K562 (cell line): ENCODE data around the gene RAVER2. TPM values are rescaled to one million over a fixed set of nuclear protein-coding genes. Genes with fewer than 3 reads are reported as not detected.
A peak's percentile ranks its signal among the peaks of the same experiment; 100 is the strongest.

ENCODE experiments used
- ATAC-seq: fragments of 200-7000 bp; cut with Tn5 transposase; 3 replicates; pipeline ENCODE4 v1.9.1; 2020; ENCODE audit warnings: moderate library complexity
- BruUV-seq: library from RNA; stranded (reverse); fragments of 400-500 nt; replicated peaks from 2 replicates; lab custom pipeline; 2021; lab: Mats Ljungman, UMichigan
- CTCF ChIA-PET: fragments of 300-600 bp; formaldehyde crosslinking; extraction: SDS; loops from one replicate; lab custom pipeline; 2021; ENCODE audit warnings: low intra/inter-chr PET ratio; lab: Yijun Ruan, JAX
- POLR2A ChIA-PET: fragments of 300-600, 350-650 bp; sonication (Branson Sonifier 250); formaldehyde crosslinking; extraction: SDS; loops from one replicate; lab custom pipeline; 2021; ENCODE audit warnings: antibody characterized with exemption, inconsistent platforms; lab: Yijun Ruan, JAX
- DNase-seq, 4 experiments: peaks; one replicate each; pipeline versions ENCODE4 v3.0.0 to v3.0.0-alpha.2; 2011 to 2018; ENCODE audit warnings: low spot score in 3 of 4, mixed read lengths in 3 of 4; ENCODE audit errors: extremely low read depth in 1 of 4
- FAIRE-seq: peaks from 2 replicates; lab custom pipeline; 2011; peaks lifted over from hg19 to GRCh38; lab: Jason Lieb, UNC
- H2AFZ ChIP-seq: 2 replicates; pipeline ENCODE4 v1.6.0; 2011; ENCODE audit warnings: low read depth, low read length, control low read depth, inconsistent platforms
- H3K27ac ChIP-seq: fragments of 200-600 bp; 3 replicates; pipeline ENCODE4 v1.8.0; 2011; ENCODE audit warnings: low read depth, mild to moderate bottlenecking, control low read depth, inconsistent platforms, low read length, moderate library complexity, mixed read lengths; ENCODE audit errors: extremely low read depth
- H3K27me3 ChIP-seq, 2 experiments: fragments of 300-600 bp in 1 of 2; 2 replicates in 1 of 2; 3 replicates in 1 of 2; pipeline versions ENCODE4 v1.6.0 to v1.8.0; 2011; ENCODE audit warnings: inconsistent platforms in 2 of 2, low read length in 2 of 2, mild to moderate bottlenecking in 1 of 2, mixed read lengths in 1 of 2, moderate library complexity in 1 of 2; ENCODE audit not compliant: control insufficient read depth in 2 of 2, insufficient read depth in 2 of 2
- H3K36me3 ChIP-seq: fragments of 300-600 bp; 3 replicates; pipeline ENCODE4 v1.8.0; 2011; ENCODE audit warnings: mild to moderate bottlenecking, low read length, inconsistent platforms; ENCODE audit not compliant: control insufficient read depth, insufficient read depth
- H3K4me1 ChIP-seq, 2 experiments: fragments of 200-600 bp in 1 of 2; replicated peaks in 1 of 2; 2 replicates in 1 of 2; 3 replicates in 1 of 2; pipeline versions ENCODE4 v1.5.1 to v1.8.0; 2011; ENCODE audit warnings: inconsistent platforms in 2 of 2, low read length in 2 of 2, mild to moderate bottlenecking in 1 of 2, mixed read lengths in 1 of 2, moderate library complexity in 1 of 2; ENCODE audit not compliant: control insufficient read depth in 2 of 2, insufficient read depth in 2 of 2
- H3K4me2 ChIP-seq: 2 replicates; pipeline ENCODE4 v1.6.1; 2011; ENCODE audit warnings: low read length, control low read depth, inconsistent platforms, mixed read lengths; ENCODE audit not compliant: insufficient read depth
- H3K4me3 ChIP-seq: fragments of 200-600 bp; sonication (generic), shearing (Covaris generic); 2 replicates; pipeline ENCODE4 v1.5.1; 2016; ENCODE audit warnings: control low read depth, inconsistent platforms
- H3K79me2 ChIP-seq: fragments of 200-600 bp; 3 replicates; pipeline ENCODE4 v1.8.0; 2011; ENCODE audit warnings: low read length, inconsistent platforms; ENCODE audit not compliant: control insufficient read depth, insufficient read depth
- H3K9ac ChIP-seq, 2 experiments: 2 replicates each; pipeline versions ENCODE4 v1.6.0 to v1.6.1; 2011; ENCODE audit warnings: low read depth in 2 of 2, low read length in 2 of 2, control low read depth in 1 of 2, inconsistent platforms in 1 of 2, mild to moderate bottlenecking in 1 of 2, mixed read lengths in 1 of 2; ENCODE audit not compliant: insufficient read depth in 1 of 2
- H3K9me1 ChIP-seq: one replicate; pipeline ENCODE4 v1.6.0; 2011; ENCODE audit warnings: inconsistent platforms, mild to moderate bottlenecking, low read length, moderate library complexity; ENCODE audit not compliant: control insufficient read depth, insufficient read depth
- H3K9me3 ChIP-seq: replicated peaks from 2 replicates; pipeline ENCODE4 v1.5.1; 2011; ENCODE audit warnings: low read depth, low read length, inconsistent platforms; ENCODE audit not compliant: control insufficient read depth, insufficient read depth
- H4K20me1 ChIP-seq: replicated peaks from 2 replicates; pipeline ENCODE4 v1.6.1; 2011; ENCODE audit warnings: low read length, inconsistent platforms, mixed read lengths; ENCODE audit not compliant: control insufficient read depth, insufficient read depth
- BRCA1 ChIP-seq, 2 experiments: fragments of 450-650 bp in 1 of 2; sonication (generic) in 1 of 2; formaldehyde crosslinking in 1 of 2; IDR thresholded peaks; 2 replicates each; pipeline versions ENCODE4 v1.5.0 to v1.6.1; 2017 to 2020; ENCODE audit warnings: mild to moderate bottlenecking in 1 of 2, missing genetic modification reagents in 1 of 2
- MCM2 ChIP-seq: fragments of 450-650 bp; IDR thresholded peaks from 2 replicates; pipeline ENCODE4 v1.6.1; 2017; ENCODE audit warnings: low read depth, mild to moderate bottlenecking
- NCOA1 ChIP-seq: fragments of 450-650 bp; IDR thresholded peaks from 2 replicates; pipeline ENCODE4 v1.6.1; 2016; ENCODE audit warnings: low read depth
- NR3C1 ChIP-seq: sonication (generic); formaldehyde crosslinking; IDR thresholded peaks from 2 replicates; pipeline ENCODE4 v1.8.1; 2022; ENCODE audit warnings: missing genetic modification reagents
- PTRF ChIP-seq: fragments of 450-650 bp; IDR thresholded peaks from 2 replicates; pipeline ENCODE4 v1.6.1; 2016; ENCODE audit warnings: mild to moderate bottlenecking, missing genetic modification characterization, missing compliant biosample characterization
- PTTG1 ChIP-seq: fragments of 450-650 bp; IDR thresholded peaks from 2 replicates; pipeline ENCODE4 v1.6.1; 2016; ENCODE audit warnings: low read depth, mild to moderate bottlenecking, missing genetic modification characterization, missing compliant biosample characterization
- TBP ChIP-seq: optimal IDR thresholded peaks from 2 replicates; pipeline ENCODE3; 2011; ENCODE audit warnings: low read depth, low read length, improper control_type of control experiment
- ZKSCAN8 ChIP-seq: fragments of 200-800 bp; sonication (Bioruptor generic); IDR thresholded peaks from 2 replicates; pipeline ENCODE4 v1.6.1; 2016; ENCODE audit warnings: missing genetic modification characterization, missing compliant biosample characterization
- WGBS: fragments of 100-300 bp; shearing (Covaris generic); methylation state at CpG from one replicate; pipeline ENCODE4 v1.1.6; 2016; ENCODE audit warnings: low coverage, mixed read lengths; ENCODE audit not compliant: insufficient coverage; ENCODE audit errors: missing lambda C conversion rate; 5-methylcytosine and 5-hydroxymethylcytosine counted together
- in situ Hi-C: fragments of 300-500 bp; cut with MboI; formaldehyde crosslinking; loops from 4 replicates; pipeline ENCODE4 v1.15.0; 2018; ENCODE audit warnings: inconsistent platforms, mixed read lengths
- intact Hi-C: fragments of 100-400 bp; cut with micrococcal nuclease; formaldehyde crosslinking; loops from 2 replicates; pipeline ENCODE4 v1.14.2; 2022
- polyA plus RNA-seq, 8 experiments: library from polyadenylated mRNA; depleted of rRNA in 4 of 8; stranded (reverse) in 5 of 8; unstranded in 3 of 8; fragments of >200 nt; fragmentation: Nextera tagmentation in 2 of 8; fragmentation: Illumina TruSeq in 1 of 8; extraction: Ambion mirVana in 2 of 8; extraction: Trizol in 1 of 8; gene quantifications; 2 replicates each; pipeline versions ENCODE4 v1.2.1 to v1.2.3, GENCODE V29; 2011 to 2014; ENCODE audit warnings: inconsistent platforms in 1 of 8, missing spikeins in 1 of 8
- total RNA-seq, 7 experiments: library from RNA; depleted of rRNA in 6 of 7; stranded (reverse); fragments of >200 nt in 6 of 7; fragmentation: Illumina TruSeq in 2 of 7; extraction: Trizol in 2 of 7; gene quantifications; 2 replicates each; pipeline versions ENCODE4 v1.2.1 to v1.2.3, GENCODE V29; 2011 to 2021; ENCODE audit warnings: low replicate concordance in 1 of 7
- TF ChIP-seq, protein P1 (sequence below): fragments of 450-650 bp; IDR thresholded peaks from 2 replicates; pipeline ENCODE4 v1.6.1; 2016; ENCODE audit warnings: mild to moderate bottlenecking, moderate library complexity
- TF ChIP-seq, protein P2 (sequence below): sonication (generic); formaldehyde crosslinking; IDR thresholded peaks from 2 replicates; pipeline ENCODE4 v1.5.0; 2020; ENCODE audit warnings: missing genetic modification reagents

Gene RAVER2
- total and polyA plus RNA-seq, 9 of the 15 experiments (the other 6 are each of a cell fraction or from before 2014, with no cell fraction given): 1.8 to 6.1 (median 4.4) TPM

DNA sequence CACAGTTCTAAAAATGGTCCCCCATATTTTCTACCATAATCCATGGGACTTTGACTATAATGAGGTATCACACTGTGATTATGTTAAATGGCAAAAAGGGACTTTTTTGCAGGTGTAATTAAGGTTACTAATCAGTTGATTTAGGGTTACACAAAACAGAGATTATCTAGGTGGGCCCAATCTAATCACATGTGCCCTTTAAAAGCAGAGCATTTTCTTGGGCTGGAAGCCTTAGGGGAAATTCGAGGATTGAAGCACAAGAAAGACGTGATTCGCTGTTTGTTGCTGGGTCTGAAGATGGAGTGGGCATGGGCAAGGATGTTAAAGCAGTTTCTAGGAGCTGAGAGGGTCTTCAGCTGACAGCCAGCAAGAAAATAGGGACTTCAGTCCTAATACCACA lies 13.4 kb downstream of the RAVER2 start (continued):
- TF ChIP-seq ZKSCAN8 (CRISPR knock-in tag): 0 out of 2 replicates have a peak, but pooled peaks have one; percentile 4
- TF ChIP-seq TBP: no peak
- peak; percentile 25; the same call in 1 of the 2 replicates for TF ChIP-seq PTTG1 (tag)
- TF ChIP-seq MCM2: no peak
- no peak for TF ChIP-seq NCOA1
- no peak for TF ChIP-seq NR3C1
- peak; percentile 23; the same call in 1 of the 2 replicates for TF ChIP-seq PTRF
- no peak for TF ChIP-seq BRCA1 (IDR thresholded peaks at IDR 0.05)
- no peak for TF ChIP-seq BRCA1 (CRISPR knock-in tag; IDR thresholded peaks at IDR 0.05)

DNA sequence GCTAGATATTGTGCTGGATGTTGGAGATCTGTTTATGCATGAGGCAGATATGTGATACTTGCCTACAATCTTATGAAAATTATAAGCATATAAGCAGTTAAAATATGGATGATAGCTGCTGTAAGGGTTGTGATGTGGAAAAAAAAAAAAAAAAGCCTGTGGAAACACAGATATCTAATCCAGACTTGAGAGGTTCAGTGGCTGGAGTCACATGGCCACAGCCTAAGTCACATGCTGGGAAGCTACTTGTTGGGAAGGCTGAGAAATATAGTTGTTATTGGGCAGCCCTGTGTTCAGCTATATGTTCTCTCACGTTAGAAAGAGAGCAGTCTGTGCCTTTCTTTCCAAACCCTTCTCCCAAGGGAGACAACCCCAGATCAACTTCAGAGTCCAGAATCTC lies 15.1 kb downstream of the RAVER2 start:
- intact Hi-C loops (no loop called here), in situ Hi-C loops (no loop called here)
- Histone ChIP-seq H3K79me2 (no peaks in the 10 kb centered on the region), H3K4me2 (no peak overlapping the region), H4K20me1 (no peaks in the 10 kb centered on the region), H3K27me3 (no peaks in the 10 kb centered on the region), H3K4me3 (no peak overlapping the region), H3K9ac (no peak overlapping the region), H3K4me1 (peaks cover 0 to 14% of the 10 kb centered on the region in 2 experiments; a peak in 2 of 5 replicates), H3K9me3 (no peaks in the 10 kb centered on the region), H2AFZ (no peak overlapping the region), H3K9me1 (no peaks in the 10 kb centered on the region), H3K36me3 (no peaks in the 10 kb centered on the region), H3K27ac (no peak overlapping the region)
- DNase-seq (no peak), FAIRE-seq (no peak), ATAC-seq (no peak)
- no TSS peak for BruUV-seq
- ChIA-PET POLR2A (interaction anchor here (0.6 to 2.0 kb wide), 6 partner anchors 9 to 133 kb away, joined by 3 to 8 read pairs (median 4); no protein-coding TSS in a partner anchor), CTCF (interaction anchor here (0.7 kb wide), 1 partner anchor 64 kb away, joined by 5 read pairs; no protein-coding TSS in a partner anchor)
- 0% methylated on average over 1 of the region's 1 CpG for WGBS
- TF ChIP-seq, protein P1, sequence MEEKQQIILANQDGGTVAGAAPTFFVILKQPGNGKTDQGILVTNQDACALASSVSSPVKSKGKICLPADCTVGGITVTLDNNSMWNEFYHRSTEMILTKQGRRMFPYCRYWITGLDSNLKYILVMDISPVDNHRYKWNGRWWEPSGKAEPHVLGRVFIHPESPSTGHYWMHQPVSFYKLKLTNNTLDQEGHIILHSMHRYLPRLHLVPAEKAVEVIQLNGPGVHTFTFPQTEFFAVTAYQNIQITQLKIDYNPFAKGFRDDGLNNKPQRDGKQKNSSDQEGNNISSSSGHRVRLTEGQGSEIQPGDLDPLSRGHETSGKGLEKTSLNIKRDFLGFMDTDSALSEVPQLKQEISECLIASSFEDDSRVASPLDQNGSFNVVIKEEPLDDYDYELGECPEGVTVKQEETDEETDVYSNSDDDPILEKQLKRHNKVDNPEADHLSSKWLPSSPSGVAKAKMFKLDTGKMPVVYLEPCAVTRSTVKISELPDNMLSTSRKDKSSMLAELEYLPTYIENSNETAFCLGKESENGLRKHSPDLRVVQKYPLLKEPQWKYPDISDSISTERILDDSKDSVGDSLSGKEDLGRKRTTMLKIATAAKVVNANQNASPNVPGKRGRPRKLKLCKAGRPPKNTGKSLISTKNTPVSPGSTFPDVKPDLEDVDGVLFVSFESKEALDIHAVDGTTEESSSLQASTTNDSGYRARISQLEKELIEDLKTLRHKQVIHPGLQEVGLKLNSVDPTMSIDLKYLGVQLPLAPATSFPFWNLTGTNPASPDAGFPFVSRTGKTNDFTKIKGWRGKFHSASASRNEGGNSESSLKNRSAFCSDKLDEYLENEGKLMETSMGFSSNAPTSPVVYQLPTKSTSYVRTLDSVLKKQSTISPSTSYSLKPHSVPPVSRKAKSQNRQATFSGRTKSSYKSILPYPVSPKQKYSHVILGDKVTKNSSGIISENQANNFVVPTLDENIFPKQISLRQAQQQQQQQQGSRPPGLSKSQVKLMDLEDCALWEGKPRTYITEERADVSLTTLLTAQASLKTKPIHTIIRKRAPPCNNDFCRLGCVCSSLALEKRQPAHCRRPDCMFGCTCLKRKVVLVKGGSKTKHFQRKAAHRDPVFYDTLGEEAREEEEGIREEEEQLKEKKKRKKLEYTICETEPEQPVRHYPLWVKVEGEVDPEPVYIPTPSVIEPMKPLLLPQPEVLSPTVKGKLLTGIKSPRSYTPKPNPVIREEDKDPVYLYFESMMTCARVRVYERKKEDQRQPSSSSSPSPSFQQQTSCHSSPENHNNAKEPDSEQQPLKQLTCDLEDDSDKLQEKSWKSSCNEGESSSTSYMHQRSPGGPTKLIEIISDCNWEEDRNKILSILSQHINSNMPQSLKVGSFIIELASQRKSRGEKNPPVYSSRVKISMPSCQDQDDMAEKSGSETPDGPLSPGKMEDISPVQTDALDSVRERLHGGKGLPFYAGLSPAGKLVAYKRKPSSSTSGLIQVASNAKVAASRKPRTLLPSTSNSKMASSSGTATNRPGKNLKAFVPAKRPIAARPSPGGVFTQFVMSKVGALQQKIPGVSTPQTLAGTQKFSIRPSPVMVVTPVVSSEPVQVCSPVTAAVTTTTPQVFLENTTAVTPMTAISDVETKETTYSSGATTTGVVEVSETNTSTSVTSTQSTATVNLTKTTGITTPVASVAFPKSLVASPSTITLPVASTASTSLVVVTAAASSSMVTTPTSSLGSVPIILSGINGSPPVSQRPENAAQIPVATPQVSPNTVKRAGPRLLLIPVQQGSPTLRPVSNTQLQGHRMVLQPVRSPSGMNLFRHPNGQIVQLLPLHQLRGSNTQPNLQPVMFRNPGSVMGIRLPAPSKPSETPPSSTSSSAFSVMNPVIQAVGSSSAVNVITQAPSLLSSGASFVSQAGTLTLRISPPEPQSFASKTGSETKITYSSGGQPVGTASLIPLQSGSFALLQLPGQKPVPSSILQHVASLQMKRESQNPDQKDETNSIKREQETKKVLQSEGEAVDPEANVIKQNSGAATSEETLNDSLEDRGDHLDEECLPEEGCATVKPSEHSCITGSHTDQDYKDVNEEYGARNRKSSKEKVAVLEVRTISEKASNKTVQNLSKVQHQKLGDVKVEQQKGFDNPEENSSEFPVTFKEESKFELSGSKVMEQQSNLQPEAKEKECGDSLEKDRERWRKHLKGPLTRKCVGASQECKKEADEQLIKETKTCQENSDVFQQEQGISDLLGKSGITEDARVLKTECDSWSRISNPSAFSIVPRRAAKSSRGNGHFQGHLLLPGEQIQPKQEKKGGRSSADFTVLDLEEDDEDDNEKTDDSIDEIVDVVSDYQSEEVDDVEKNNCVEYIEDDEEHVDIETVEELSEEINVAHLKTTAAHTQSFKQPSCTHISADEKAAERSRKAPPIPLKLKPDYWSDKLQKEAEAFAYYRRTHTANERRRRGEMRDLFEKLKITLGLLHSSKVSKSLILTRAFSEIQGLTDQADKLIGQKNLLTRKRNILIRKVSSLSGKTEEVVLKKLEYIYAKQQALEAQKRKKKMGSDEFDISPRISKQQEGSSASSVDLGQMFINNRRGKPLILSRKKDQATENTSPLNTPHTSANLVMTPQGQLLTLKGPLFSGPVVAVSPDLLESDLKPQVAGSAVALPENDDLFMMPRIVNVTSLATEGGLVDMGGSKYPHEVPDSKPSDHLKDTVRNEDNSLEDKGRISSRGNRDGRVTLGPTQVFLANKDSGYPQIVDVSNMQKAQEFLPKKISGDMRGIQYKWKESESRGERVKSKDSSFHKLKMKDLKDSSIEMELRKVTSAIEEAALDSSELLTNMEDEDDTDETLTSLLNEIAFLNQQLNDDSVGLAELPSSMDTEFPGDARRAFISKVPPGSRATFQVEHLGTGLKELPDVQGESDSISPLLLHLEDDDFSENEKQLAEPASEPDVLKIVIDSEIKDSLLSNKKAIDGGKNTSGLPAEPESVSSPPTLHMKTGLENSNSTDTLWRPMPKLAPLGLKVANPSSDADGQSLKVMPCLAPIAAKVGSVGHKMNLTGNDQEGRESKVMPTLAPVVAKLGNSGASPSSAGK: peak; percentile 35; the same call in 1 of the 2 replicates
- TF ChIP-seq, protein P2, sequence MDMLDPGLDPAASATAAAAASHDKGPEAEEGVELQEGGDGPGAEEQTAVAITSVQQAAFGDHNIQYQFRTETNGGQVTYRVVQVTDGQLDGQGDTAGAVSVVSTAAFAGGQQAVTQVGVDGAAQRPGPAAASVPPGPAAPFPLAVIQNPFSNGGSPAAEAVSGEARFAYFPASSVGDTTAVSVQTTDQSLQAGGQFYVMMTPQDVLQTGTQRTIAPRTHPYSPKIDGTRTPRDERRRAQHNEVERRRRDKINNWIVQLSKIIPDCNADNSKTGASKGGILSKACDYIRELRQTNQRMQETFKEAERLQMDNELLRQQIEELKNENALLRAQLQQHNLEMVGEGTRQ (CRISPR knock-in tag): peak; percentile 50
